ENCODE measurements around the gene NUFIP2.

- TF ChIP-seq CTCF (IDR thresholded peaks at IDR 0.05) (no peak), POLR2AphosphoS5 (IDR thresholded peaks at IDR 0.05) (no peak), EP300 (IDR thresholded peaks at IDR 0.05) (no peak)
Measured at GRCh38 chr17:29263916-29264315, 30.0 kb downstream of the NUFIP2 start.

Data from upper lobe of left lung (tissue), 4 donors.